Astrocyte (in vitro differentiated cells and primary cell): ENCODE data around the gene ITGA2.

Experiments used
- EZH2 ChIP-seq: IDR thresholded peaks from 2 replicates; pipeline ENCODE4 v1.6.1; 2012; ENCODE audit warnings: mild to moderate bottlenecking, low read length, inconsistent platforms; ENCODE audit not compliant: insufficient read depth
- TF ChIP-seq, protein P1 (sequence below): IDR thresholded peaks from 2 replicates; pipeline ENCODE4 v1.5.1; 2011; ENCODE audit warnings: low read depth, mild to moderate bottlenecking, inconsistent platforms, low read length, moderate library complexity; ENCODE audit not compliant: insufficient read depth

DNA sequence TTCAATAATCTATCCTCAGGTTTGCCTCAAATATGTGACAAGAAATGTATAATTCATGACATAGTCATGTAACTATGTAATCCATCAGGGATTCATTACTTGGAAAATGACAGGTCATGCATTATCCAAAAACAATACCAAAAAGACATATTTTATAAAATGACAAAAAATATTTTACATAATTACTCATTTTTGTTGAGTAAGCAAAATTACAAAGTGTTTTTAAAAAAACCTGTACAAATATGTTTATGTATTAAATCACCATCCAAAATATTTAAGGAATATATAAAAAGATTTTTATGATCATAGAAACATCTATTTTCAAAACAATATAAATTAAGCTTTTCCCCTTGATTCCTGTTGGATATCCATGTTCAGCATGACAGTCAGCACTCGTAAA, 36.7 kb upstream of the ITGA2 start:
- TF ChIP-seq, protein P1, sequence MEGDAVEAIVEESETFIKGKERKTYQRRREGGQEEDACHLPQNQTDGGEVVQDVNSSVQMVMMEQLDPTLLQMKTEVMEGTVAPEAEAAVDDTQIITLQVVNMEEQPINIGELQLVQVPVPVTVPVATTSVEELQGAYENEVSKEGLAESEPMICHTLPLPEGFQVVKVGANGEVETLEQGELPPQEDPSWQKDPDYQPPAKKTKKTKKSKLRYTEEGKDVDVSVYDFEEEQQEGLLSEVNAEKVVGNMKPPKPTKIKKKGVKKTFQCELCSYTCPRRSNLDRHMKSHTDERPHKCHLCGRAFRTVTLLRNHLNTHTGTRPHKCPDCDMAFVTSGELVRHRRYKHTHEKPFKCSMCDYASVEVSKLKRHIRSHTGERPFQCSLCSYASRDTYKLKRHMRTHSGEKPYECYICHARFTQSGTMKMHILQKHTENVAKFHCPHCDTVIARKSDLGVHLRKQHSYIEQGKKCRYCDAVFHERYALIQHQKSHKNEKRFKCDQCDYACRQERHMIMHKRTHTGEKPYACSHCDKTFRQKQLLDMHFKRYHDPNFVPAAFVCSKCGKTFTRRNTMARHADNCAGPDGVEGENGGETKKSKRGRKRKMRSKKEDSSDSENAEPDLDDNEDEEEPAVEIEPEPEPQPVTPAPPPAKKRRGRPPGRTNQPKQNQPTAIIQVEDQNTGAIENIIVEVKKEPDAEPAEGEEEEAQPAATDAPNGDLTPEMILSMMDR = no peak
- TF ChIP-seq EZH2 = no peak
